Right ventricle myocardium superior (tissue), 1 donor: ENCODE data around the gene RNASET2. TPM values are rescaled to one million over a fixed set of nuclear protein-coding genes. Genes with fewer than 3 reads are reported as not detected.
"Not testable (repeated sequence)": the region's sequence is repeated elsewhere in the genome, so short reads cannot be mapped to it uniquely, and the experiment has no call there.

Experiments used
- ATAC-seq: fragments of 200-7000 bp; cut with Tn5 transposase; one replicate; pipeline ENCODE4 v1.9.1; 2020; ENCODE audit warnings: mild to moderate bottlenecking; ENCODE audit not compliant: poor library complexity
- DNase-seq: peaks from one replicate; pipeline ENCODE4 v3.0.0-alpha.2; 2020
- intact Hi-C: fragments of 100-400 bp; cut with DNase I; formaldehyde crosslinking; loops from one replicate; pipeline ENCODE4 v1.11.2; 2022
- total RNA-seq: library from RNA; stranded (reverse); fragmentation: NEBNext Ultra II Directional; extraction: Animal tissue kit (Norgen Biotek cat#: 25700); gene quantifications from one replicate; pipeline ENCODE4 v1.2.1, GENCODE V29; 2021
- donor health status: DM: no; HTN: yes; CAD: no; lungs with severe emphysema.

Gene RNASET2
- total RNA-seq, 1 donor from 2014 or later = 12.3 TPM

- no peak for ATAC-seq
- DNase-seq = no peak
- intact Hi-C loops = no loop called here
Observed at GRCh38 chr6:166910601-166911000, 45.7 kb downstream of the RNASET2 start.

- intact Hi-C loops = no loop called here
- DNase-seq = no peak
- ATAC-seq = no peak
Observed at GRCh38 chr6:166908811-166909210, 47.5 kb downstream of the RNASET2 start.

GRCh38 chr6:166907871-166908806 lies 48.2 kb downstream of the RNASET2 start:
- DNase-seq (no peak), ATAC-seq (no peak)
- intact Hi-C loops = no loop called here

- intact Hi-C loops = no loop called here
- DNase-seq (no peak), ATAC-seq (no peak)
Observed at GRCh38 chr6:166907373-166907841, 48.9 kb downstream of the RNASET2 start.

- intact Hi-C loops = no loop called here
- no peak for DNase-seq
- no peak for ATAC-seq
Observed at GRCh38 chr6:166906376-166907044, 49.8 kb downstream of the RNASET2 start.

- ATAC-seq = no peak
Observed at GRCh38 chr6:166905505-166906134, 50.7 kb downstream of the RNASET2 start.

GRCh38 chr6:166905013-166905412 lies 51.3 kb downstream of the RNASET2 start:
- intact Hi-C loops = no loop called here
- DNase-seq (no peak), ATAC-seq (no peak)

More at GRCh38 chr6:166905505-166906134, 50.7 kb downstream of the RNASET2 start:
- no peak for DNase-seq
- intact Hi-C loops = no loop called here

- intact Hi-C loops = no loop called here
- DNase-seq = no peak
- ATAC-seq = no peak
Observed at GRCh38 chr6:166904101-166904746, 52.1 kb downstream of the RNASET2 start.

- no peak for DNase-seq
- ATAC-seq = no peak
Observed at GRCh38 chr6:166903500-166903899, 52.9 kb downstream of the RNASET2 start.

GRCh38 chr6:166903027-166903426 lies 53.3 kb downstream of the RNASET2 start:
- no peak for DNase-seq
- ATAC-seq = no peak
- intact Hi-C loops = no loop called here

More at GRCh38 chr6:166903500-166903899, 52.9 kb downstream of the RNASET2 start:
- intact Hi-C loops = no loop called here

- ATAC-seq = no peak
- intact Hi-C loops = no loop called here
Observed at GRCh38 chr6:166902211-166902755, 54.1 kb downstream of the RNASET2 start.

GRCh38 chr6:166901626-166902025 lies 54.7 kb downstream of the RNASET2 start:
- ATAC-seq = no peak
- no peak for DNase-seq

More at GRCh38 chr6:166902211-166902755, 54.1 kb downstream of the RNASET2 start:
- DNase-seq = no peak

GRCh38 chr6:166900956-166901607 lies 55.3 kb downstream of the RNASET2 start:
- intact Hi-C loops = no loop called here
- ATAC-seq (no peak), DNase-seq (no peak)

More at GRCh38 chr6:166901626-166902025, 54.7 kb downstream of the RNASET2 start:
- intact Hi-C loops = no loop called here

- intact Hi-C loops = no loop called here
- DNase-seq = no peak
- ATAC-seq = no peak
Observed at GRCh38 chr6:166900130-166900708, 56.1 kb downstream of the RNASET2 start.

- DNase-seq = no peak
- intact Hi-C loops = no loop called here
- ATAC-seq = no peak
Observed at GRCh38 chr6:166898910-166899309, 57.4 kb downstream of the RNASET2 start.

GRCh38 chr6:166894614-166895013 lies 61.7 kb downstream of the RNASET2 start:
- intact Hi-C loops, DNase-seq, ATAC-seq: not testable (repeated sequence)

- intact Hi-C loops, ATAC-seq, DNase-seq: not testable (repeated sequence)
Observed at GRCh38 chr6:166892472-166892871, 63.9 kb downstream of the RNASET2 start.
